ENCODE data around the gene SATB1. TPM values are rescaled to one million over a fixed set of nuclear protein-coding genes. Genes with fewer than 3 reads are reported as not detected.

SATB1 gene
- total and polyA plus RNA-seq, 5 experiments from 2014 or later = 196 to 436 (median 265) TPM

GRCh38 chr3:18302517-18302916 is 122.6 kb downstream of the SATB1 start:
- peaks cover 0 to 4% (median 2%) of the 10 kb centered on the region in 3 donors for H3K36me3 Mint-ChIP-seq
- DNase-seq = no peak
- H3K27ac Mint-ChIP-seq = no peak overlapping the region
- no peak overlapping the region for H3K4me3 Mint-ChIP-seq
- H3K4me1 Mint-ChIP-seq = peaks cover 0 to 2% (median 0%) of the 10 kb centered on the region in 4 donors
- no peak for ATAC-seq
- peaks cover 5 to 20% (median 11%) of the 10 kb centered on the region in 9 donors for H3K9me3 Mint-ChIP-seq
- no peaks in the 10 kb centered on the region for H3K27me3 Mint-ChIP-seq
- POLR2A ChIA-PET = interaction anchor here (0.7 kb wide), 1 partner anchor 142 kb away, joined by 4 read pairs; no protein-coding TSS in a partner anchor

GRCh38 chr3:18301781-18302180 is 123.4 kb downstream of the SATB1 start:
- POLR2A ChIA-PET = interaction anchor here (0.6 kb wide), 1 partner anchor 600 kb away, joined by 3 read pairs; no protein-coding TSS in a partner anchor
- H3K36me3 Mint-ChIP-seq = peaks cover 0 to 11% (median 8%) of the 10 kb centered on the region in 3 donors
- H3K27ac Mint-ChIP-seq = no peak overlapping the region
- peaks cover 9 to 28% (median 18%) of the 10 kb centered on the region in 9 donors for H3K9me3 Mint-ChIP-seq
- ATAC-seq = no peak
- no peaks in the 10 kb centered on the region for H3K27me3 Mint-ChIP-seq
- no peak for DNase-seq
- H3K4me1 Mint-ChIP-seq = peaks cover 0 to 2% (median 0%) of the 10 kb centered on the region in 4 donors
- H3K4me3 Mint-ChIP-seq = no peak overlapping the region

- H3K4me1 Mint-ChIP-seq = peaks cover 0 to 2% (median 0%) of the 10 kb centered on the region in 4 donors
- peaks cover 0 to 15% (median 12%) of the 10 kb centered on the region in 3 donors for H3K36me3 Mint-ChIP-seq
- no peak overlapping the region for H3K4me3 Mint-ChIP-seq
- POLR2A ChIA-PET = no interaction called here
- no peak for DNase-seq
- no peak for ATAC-seq
- peaks cover 9 to 31% (median 23%) of the 10 kb centered on the region in 9 donors for H3K9me3 Mint-ChIP-seq
- no peak overlapping the region for H3K27ac Mint-ChIP-seq
- no peaks in the 10 kb centered on the region for H3K27me3 Mint-ChIP-seq
Observed at GRCh38 chr3:18300916-18301315, 124.2 kb downstream of the SATB1 start.

DNA sequence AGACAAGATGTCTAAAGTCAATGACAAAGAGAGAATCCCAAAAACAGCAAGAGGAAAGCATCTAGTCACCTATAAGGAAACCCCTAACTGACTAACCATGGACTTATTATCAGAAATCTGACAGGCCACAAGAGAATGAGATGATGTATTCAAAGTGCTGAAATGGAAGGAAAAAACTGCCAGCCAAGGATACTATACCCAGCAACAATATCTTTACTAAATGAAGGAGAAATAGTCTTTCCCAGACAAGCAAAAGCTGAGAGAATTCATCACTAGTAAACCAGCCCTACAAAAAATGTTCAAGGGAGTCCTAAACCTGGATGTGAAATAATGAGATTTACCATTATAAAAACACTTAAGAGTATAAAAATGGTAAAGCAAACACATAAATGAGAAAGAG is 128.0 kb downstream of the SATB1 start:
- Mint-ChIP-seq H3K4me1 (peaks cover 0 to 2% (median 0%) of the 10 kb centered on the region in 4 donors), H3K4me3 (no peak overlapping the region), H3K36me3 (peaks cover 0 to 21% (median 15%) of the 10 kb centered on the region in 3 donors), H3K9me3 (peaks cover 9 to 35% (median 28%) of the 10 kb centered on the region in 9 donors), H3K27me3 (no peaks in the 10 kb centered on the region), H3K27ac (no peak overlapping the region)
- ATAC-seq = no peak
- POLR2A ChIA-PET = interaction anchor here (0.7 kb wide), 1 partner anchor 29 kb away, joined by 5 read pairs; no protein-coding TSS in a partner anchor
- no peak for DNase-seq

All from naive thymus-derived CD8-positive, alpha-beta T cell (primary cell).